ENCODE results near the gene MYL4.
"Not testable (repeated sequence)": the region's sequence is repeated elsewhere in the genome, so short reads cannot be mapped to it uniquely, and the experiment has no call there.

DNA sequence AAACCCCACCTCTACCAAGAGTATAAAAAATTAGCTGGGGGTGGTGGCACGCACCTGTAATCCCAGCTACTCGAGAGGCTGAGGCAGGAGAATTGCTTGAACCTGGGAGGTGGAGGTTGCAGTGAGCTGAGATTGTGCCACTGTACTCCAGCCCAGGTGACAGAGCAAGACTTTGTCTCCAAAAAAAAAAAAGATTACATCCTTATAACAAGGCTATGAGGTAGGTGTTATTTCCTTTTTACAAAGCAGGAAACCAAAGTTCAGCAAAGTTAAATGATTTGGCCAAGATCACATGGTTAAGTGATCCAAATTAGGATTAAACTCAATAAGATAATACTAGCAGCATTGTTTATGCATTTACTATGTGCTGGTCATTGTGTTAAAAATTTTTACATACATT is 8.1 kb downstream of the MYL4 start:
- TF ChIP-seq POLR2A, BCL11A (IDR thresholded peaks at IDR 0.05; ENCODE audit: low read depth, low read length): not testable (repeated sequence)
- TF ChIP-seq, protein P1, sequence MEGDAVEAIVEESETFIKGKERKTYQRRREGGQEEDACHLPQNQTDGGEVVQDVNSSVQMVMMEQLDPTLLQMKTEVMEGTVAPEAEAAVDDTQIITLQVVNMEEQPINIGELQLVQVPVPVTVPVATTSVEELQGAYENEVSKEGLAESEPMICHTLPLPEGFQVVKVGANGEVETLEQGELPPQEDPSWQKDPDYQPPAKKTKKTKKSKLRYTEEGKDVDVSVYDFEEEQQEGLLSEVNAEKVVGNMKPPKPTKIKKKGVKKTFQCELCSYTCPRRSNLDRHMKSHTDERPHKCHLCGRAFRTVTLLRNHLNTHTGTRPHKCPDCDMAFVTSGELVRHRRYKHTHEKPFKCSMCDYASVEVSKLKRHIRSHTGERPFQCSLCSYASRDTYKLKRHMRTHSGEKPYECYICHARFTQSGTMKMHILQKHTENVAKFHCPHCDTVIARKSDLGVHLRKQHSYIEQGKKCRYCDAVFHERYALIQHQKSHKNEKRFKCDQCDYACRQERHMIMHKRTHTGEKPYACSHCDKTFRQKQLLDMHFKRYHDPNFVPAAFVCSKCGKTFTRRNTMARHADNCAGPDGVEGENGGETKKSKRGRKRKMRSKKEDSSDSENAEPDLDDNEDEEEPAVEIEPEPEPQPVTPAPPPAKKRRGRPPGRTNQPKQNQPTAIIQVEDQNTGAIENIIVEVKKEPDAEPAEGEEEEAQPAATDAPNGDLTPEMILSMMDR (IDR thresholded peaks at IDR 0.05 in 2 of 3, conservative IDR thresholded peaks at IDR 0.05 in 1 of 3; ENCODE audit: control insufficient read depth in 2 of 3, extremely low read depth in 1 of 3, insufficient read depth in 1 of 3, low read depth in 3 of 3, low read length in 3 of 3): not testable (repeated sequence)
- TF ChIP-seq, protein P2, sequence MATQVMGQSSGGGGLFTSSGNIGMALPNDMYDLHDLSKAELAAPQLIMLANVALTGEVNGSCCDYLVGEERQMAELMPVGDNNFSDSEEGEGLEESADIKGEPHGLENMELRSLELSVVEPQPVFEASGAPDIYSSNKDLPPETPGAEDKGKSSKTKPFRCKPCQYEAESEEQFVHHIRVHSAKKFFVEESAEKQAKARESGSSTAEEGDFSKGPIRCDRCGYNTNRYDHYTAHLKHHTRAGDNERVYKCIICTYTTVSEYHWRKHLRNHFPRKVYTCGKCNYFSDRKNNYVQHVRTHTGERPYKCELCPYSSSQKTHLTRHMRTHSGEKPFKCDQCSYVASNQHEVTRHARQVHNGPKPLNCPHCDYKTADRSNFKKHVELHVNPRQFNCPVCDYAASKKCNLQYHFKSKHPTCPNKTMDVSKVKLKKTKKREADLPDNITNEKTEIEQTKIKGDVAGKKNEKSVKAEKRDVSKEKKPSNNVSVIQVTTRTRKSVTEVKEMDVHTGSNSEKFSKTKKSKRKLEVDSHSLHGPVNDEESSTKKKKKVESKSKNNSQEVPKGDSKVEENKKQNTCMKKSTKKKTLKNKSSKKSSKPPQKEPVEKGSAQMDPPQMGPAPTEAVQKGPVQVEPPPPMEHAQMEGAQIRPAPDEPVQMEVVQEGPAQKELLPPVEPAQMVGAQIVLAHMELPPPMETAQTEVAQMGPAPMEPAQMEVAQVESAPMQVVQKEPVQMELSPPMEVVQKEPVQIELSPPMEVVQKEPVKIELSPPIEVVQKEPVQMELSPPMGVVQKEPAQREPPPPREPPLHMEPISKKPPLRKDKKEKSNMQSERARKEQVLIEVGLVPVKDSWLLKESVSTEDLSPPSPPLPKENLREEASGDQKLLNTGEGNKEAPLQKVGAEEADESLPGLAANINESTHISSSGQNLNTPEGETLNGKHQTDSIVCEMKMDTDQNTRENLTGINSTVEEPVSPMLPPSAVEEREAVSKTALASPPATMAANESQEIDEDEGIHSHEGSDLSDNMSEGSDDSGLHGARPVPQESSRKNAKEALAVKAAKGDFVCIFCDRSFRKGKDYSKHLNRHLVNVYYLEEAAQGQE (IDR thresholded peaks at IDR 0.05; ENCODE audit: low read depth, low read length): not testable (repeated sequence)

Data from GM12878 (cell line).